GM20431 (cell line): Measurements from ENCODE around the gene FOXD2.

Experiments
- in situ Hi-C: fragments of 300-500 bp; cut with MseI, MboI; formaldehyde crosslinking; loops from one replicate; pipeline ENCODE4 v1.15.0; 2020; ENCODE audit warnings: low sequenced_read_pairs; ENCODE audit not compliant: unreplicated experiment

FOXD2 gene

GRCh38 chr1:47437447-47438164 lies at the start of gene FOXD2:
TSS of gene FOXD2 (plus strand) at chr1:47438044. CDS start at chr1:47438136, 92 bp downstream.
- in situ Hi-C loops = loop anchor here (25.0 kb wide), 1 partner anchor 275 kb away; no protein-coding TSS in a partner anchor

GRCh38 chr1:47388891-47389238 lies 49.0 kb upstream of the FOXD2 start:
- in situ Hi-C loops = no loop called here

GRCh38 chr1:47389731-47390130 lies 48.1 kb upstream of the FOXD2 start:
- in situ Hi-C loops = no loop called here

GRCh38 chr1:47390843-47391242 lies 47.0 kb upstream of the FOXD2 start:
- in situ Hi-C loops = no loop called here

- in situ Hi-C loops = no loop called here
Observed at GRCh38 chr1:47393141-47393540, 44.7 kb upstream of the FOXD2 start.

GRCh38 chr1:47395433-47395832 lies 42.4 kb upstream of the FOXD2 start:
- in situ Hi-C loops = no loop called here

- in situ Hi-C loops = no loop called here
Observed at GRCh38 chr1:47396671-47397196, 41.1 kb upstream of the FOXD2 start.

- in situ Hi-C loops = no loop called here
Observed at GRCh38 chr1:47399138-47399845, 38.6 kb upstream of the FOXD2 start.

- in situ Hi-C loops = no loop called here
Observed at GRCh38 chr1:47399846-47400155, 38.0 kb upstream of the FOXD2 start.

- in situ Hi-C loops = no loop called here
Observed at GRCh38 chr1:47401761-47402160, 36.1 kb upstream of the FOXD2 start.

- in situ Hi-C loops = no loop called here
Observed at GRCh38 chr1:47402591-47402990, 35.3 kb upstream of the FOXD2 start.

GRCh38 chr1:47403321-47403910 lies 34.4 kb upstream of the FOXD2 start:
- in situ Hi-C loops = no loop called here

- in situ Hi-C loops = no loop called here
Observed at GRCh38 chr1:47405697-47406096, 32.1 kb upstream of the FOXD2 start.

- in situ Hi-C loops = no loop called here
Observed at GRCh38 chr1:47406966-47407365, 30.9 kb upstream of the FOXD2 start.

GRCh38 chr1:47407481-47407880 lies 30.4 kb upstream of the FOXD2 start:
- in situ Hi-C loops = no loop called here

- in situ Hi-C loops = no loop called here
Observed at GRCh38 chr1:47409311-47410067, 28.4 kb upstream of the FOXD2 start.

- in situ Hi-C loops = no loop called here
Observed at GRCh38 chr1:47410068-47410455, 27.8 kb upstream of the FOXD2 start.

GRCh38 chr1:47411436-47411835 lies 26.4 kb upstream of the FOXD2 start:
- in situ Hi-C loops = no loop called here

GRCh38 chr1:47412437-47412836 lies 25.4 kb upstream of the FOXD2 start:
- in situ Hi-C loops = no loop called here

- in situ Hi-C loops = no loop called here
Observed at GRCh38 chr1:47415728-47416318, 22.0 kb upstream of the FOXD2 start, which contains the start of gene FOXE3. TSS of gene FOXE3 (plus strand) at chr1:47416285. CDS start at chr1:47416316, 31 bp downstream.
